ENCODE data around the gene SLC2A8.

SLC2A8 gene

DNA sequence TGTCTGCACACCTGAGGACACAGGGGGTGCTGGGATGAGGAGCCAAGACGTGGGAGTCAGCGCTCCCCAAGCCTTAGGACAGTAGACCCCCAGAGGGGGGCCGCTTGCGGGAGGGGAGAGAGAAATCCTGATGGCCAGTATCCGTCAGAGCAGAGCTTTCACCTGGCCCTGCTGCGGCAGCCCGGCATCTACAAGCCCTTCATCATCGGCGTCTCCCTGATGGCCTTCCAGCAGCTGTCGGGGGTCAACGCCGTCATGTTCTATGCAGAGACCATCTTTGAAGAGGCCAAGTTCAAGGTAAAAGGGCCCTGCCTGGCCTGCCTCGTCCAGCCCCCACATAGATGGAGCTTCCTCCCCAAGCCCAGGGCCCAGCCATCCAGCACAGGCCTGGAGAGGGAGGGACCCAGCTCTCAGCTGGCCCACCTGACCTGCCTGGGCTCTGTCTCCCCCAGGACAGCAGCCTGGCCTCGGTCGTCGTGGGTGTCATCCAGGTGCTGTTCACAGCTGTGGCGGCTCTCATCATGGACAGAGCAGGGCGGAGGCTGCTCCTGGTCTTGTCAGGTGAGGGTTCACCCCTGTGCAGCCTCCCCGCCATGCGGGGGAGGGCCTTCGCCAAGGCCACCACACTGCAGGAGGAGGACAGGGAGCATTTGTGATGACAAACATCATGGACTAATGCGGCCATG is 6.7 kb downstream of the SLC2A8 start:
- no peaks in the 10 kb centered on the region for H3K27me3 ChIP-seq (ENCODE audit: insufficient read depth, low read length)
- no peaks in the 10 kb centered on the region for H3K4me1 ChIP-seq (ENCODE audit: control insufficient read depth, insufficient read depth, low read length, unreplicated experiment)
- no peaks in the 10 kb centered on the region for H3K36me3 ChIP-seq (ENCODE audit: insufficient read depth, low read length)
- H2AFZ ChIP-seq (ENCODE audit: low read length, unreplicated experiment): no peak overlapping the region
- H3K79me2 ChIP-seq (ENCODE audit: control insufficient read depth, insufficient read depth, low read length, unreplicated experiment): no peaks in the 10 kb centered on the region
- H3K4me3 ChIP-seq (ENCODE audit: low read depth, low read length): no peak overlapping the region
- H3K27ac ChIP-seq (ENCODE audit: low read depth, low read length): no peak overlapping the region

DNA sequence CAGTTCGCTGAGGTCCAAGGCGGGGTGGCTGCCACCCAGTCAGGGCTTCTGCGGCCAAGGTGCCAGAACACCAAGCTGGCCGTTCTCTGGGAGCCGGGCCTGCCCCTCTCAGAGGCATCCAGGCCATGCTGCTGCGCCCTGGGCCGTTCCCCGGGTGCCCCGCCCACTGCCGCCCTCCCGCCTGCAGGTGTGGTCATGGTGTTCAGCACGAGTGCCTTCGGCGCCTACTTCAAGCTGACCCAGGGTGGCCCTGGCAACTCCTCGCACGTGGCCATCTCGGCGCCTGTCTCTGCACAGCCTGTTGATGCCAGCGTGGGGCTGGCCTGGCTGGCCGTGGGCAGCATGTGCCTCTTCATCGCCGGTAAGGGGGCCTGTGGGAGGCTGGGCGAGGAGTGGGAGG is 7.7 kb downstream of the SLC2A8 start:
- no peaks in the 10 kb centered on the region for H3K4me1 ChIP-seq (ENCODE audit: control insufficient read depth, insufficient read depth, low read length, unreplicated experiment)
- H3K79me2 ChIP-seq (ENCODE audit: control insufficient read depth, insufficient read depth, low read length, unreplicated experiment): no peaks in the 10 kb centered on the region
- H3K36me3 ChIP-seq (ENCODE audit: insufficient read depth, low read length): no peaks in the 10 kb centered on the region
- no peaks in the 10 kb centered on the region for H3K27me3 ChIP-seq (ENCODE audit: insufficient read depth, low read length)
- no peak overlapping the region for H3K4me3 ChIP-seq (ENCODE audit: low read depth, low read length)
- H2AFZ ChIP-seq (ENCODE audit: low read length, unreplicated experiment): no peak overlapping the region
- H3K27ac ChIP-seq (ENCODE audit: low read depth, low read length): no peak overlapping the region

DNA sequence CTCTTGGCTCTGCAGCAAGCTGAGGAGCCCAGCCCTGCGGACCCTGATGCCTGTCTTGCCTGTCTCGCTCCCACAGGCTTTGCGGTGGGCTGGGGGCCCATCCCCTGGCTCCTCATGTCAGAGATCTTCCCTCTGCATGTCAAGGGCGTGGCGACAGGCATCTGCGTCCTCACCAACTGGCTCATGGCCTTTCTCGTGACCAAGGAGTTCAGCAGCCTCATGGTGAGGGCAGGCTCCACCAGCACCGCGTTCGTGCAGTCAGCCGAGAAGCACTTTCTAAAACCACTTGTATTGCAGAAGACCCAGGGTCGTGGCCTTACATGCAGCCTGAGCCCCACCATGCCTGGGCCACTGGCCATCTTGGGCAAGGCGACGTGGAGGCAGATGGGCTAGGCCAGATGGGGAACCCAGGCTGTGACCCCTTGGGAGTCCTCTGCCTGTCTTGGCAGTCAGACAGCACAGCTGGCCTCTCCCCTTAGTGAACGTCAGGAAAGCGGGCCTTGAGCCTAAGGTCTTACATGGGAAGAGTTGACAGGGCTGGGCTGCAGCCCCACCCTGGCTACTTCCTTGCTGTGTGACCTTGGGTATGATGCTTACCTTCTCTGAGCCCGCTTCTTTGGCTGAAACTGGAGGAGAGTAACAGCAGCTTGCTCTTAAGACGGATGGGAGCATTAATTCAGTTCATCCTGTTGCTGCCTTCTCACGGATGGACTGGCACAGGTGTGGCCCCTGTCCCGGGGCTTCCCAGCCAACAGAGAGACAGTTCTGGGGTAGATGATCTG is 8.6 kb downstream of the SLC2A8 start:
- Histone ChIP-seq H3K27me3 (ENCODE audit: insufficient read depth, low read length) (no peaks in the 10 kb centered on the region), H3K79me2 (ENCODE audit: control insufficient read depth, insufficient read depth, low read length, unreplicated experiment) (no peaks in the 10 kb centered on the region), H3K36me3 (ENCODE audit: insufficient read depth, low read length) (no peaks in the 10 kb centered on the region), H3K4me1 (ENCODE audit: control insufficient read depth, insufficient read depth, low read length, unreplicated experiment) (no peaks in the 10 kb centered on the region), H3K4me3 (ENCODE audit: low read depth, low read length) (no peak overlapping the region), H2AFZ (ENCODE audit: low read length, unreplicated experiment) (no peak overlapping the region), H3K27ac (ENCODE audit: low read depth, low read length) (no peak overlapping the region)

DNA sequence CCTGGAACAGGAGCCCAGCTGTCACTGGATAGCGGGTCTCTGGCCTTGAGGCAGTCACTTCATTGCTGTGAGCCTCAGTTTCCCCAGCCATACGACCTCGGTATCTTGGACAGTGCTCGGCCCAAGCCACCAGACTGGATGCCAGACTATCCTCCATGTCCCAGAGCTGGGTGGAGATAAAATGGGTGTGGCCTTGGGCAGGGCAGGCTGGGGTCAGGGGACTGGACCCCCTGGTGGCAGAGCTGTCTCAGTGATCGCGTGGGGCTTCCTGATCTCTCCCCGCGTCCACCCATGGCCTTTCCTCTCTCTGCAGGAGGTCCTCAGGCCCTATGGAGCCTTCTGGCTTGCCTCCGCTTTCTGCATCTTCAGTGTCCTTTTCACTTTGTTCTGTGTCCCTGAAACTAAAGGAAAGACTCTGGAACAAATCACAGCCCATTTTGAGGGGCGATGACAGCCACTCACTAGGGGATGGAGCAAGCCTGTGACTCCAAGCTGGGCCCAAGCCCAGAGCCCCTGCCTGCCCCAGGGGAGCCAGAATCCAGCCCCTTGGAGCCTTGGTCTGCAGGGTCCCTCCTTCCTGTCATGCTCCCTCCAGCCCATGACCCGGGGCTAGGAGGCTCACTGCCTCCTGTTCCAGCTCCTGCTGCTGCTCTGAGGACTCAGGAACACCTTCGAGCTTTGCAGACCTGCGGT is 10.0 kb downstream of the SLC2A8 start:
- Histone ChIP-seq H3K36me3 (ENCODE audit: insufficient read depth, low read length) (no peaks in the 10 kb centered on the region), H2AFZ (ENCODE audit: low read length, unreplicated experiment) (no peak overlapping the region), H3K4me3 (ENCODE audit: low read depth, low read length) (no peak overlapping the region), H3K4me1 (ENCODE audit: control insufficient read depth, insufficient read depth, low read length, unreplicated experiment) (no peaks in the 10 kb centered on the region), H3K27me3 (ENCODE audit: insufficient read depth, low read length) (no peaks in the 10 kb centered on the region), H3K27ac (ENCODE audit: low read depth, low read length) (no peak overlapping the region), H3K79me2 (ENCODE audit: control insufficient read depth, insufficient read depth, low read length, unreplicated experiment) (no peaks in the 10 kb centered on the region)

DNA sequence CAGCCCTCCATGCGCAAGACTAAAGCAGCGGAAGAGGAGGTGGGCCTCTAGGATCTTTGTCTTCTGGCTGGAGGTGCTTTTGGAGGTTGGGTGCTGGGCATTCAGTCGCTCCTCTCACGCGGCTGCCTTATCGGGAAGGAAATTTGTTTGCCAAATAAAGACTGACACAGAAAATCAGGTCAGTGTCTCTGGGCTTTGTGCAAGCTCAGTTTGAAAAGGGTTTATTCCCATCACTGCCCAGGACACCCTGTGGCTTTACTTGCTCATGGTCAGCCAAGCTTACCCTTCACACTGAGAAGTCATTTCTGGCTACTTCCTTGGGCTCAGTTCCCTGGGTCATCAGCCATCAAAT is 10.5 kb downstream of the SLC2A8 start:
- Histone ChIP-seq H3K36me3 (ENCODE audit: insufficient read depth, low read length) (no peaks in the 10 kb centered on the region), H3K4me3 (ENCODE audit: low read depth, low read length) (no peak overlapping the region), H2AFZ (ENCODE audit: low read length, unreplicated experiment) (no peak overlapping the region), H3K27ac (ENCODE audit: low read depth, low read length) (no peak overlapping the region), H3K4me1 (ENCODE audit: control insufficient read depth, insufficient read depth, low read length, unreplicated experiment) (no peaks in the 10 kb centered on the region), H3K79me2 (ENCODE audit: control insufficient read depth, insufficient read depth, low read length, unreplicated experiment) (no peaks in the 10 kb centered on the region), H3K27me3 (ENCODE audit: insufficient read depth, low read length) (no peaks in the 10 kb centered on the region)

DNA sequence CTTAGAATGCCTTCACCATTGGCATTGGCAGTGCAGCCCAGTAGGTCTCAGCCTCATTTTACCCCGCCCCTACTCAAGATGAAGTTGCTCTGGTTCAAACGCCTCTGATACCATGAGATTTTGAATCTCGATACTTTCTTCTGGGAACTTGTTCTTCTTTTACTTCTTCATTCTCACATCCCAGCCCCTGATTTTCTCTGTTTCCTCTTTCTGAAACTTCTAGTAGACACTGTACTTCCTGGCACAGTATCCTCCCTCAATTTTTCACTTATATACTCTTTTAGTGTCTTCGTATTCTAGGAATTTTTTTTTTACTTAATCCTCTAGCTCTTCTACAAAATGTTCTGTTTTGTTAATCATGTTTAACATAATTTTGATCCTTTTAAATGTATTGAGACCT is 14.2 kb downstream of the SLC2A8 start:
- no peak overlapping the region for H3K4me3 ChIP-seq (ENCODE audit: low read depth, low read length)
- H3K79me2 ChIP-seq (ENCODE audit: control insufficient read depth, insufficient read depth, low read length, unreplicated experiment): no peaks in the 10 kb centered on the region
- H3K27ac ChIP-seq (ENCODE audit: low read depth, low read length): no peak overlapping the region
- no peaks in the 10 kb centered on the region for H3K4me1 ChIP-seq (ENCODE audit: control insufficient read depth, insufficient read depth, low read length, unreplicated experiment)
- no peaks in the 10 kb centered on the region for H3K36me3 ChIP-seq (ENCODE audit: insufficient read depth, low read length)
- no peak overlapping the region for H2AFZ ChIP-seq (ENCODE audit: low read length, unreplicated experiment)
- no peaks in the 10 kb centered on the region for H3K27me3 ChIP-seq (ENCODE audit: insufficient read depth, low read length)

DNA sequence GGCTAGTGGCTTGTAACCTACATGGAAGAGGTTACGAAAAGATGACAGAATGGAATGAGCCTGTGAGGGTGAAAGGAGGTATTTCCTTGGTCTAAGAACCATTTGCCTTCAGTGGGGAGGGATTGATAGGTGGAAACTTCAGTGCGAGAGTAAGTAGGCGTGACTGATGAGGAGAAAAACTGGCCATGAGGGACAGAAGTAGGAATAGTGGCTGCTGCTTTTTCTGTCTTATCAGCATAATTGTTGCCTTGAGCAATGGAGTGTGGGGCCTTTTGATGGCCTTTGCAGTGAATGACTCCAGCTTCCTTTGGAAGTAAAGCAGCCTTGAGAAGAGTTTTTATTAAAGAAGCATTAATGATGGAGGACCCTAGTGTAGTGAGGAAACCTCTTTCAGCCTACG is 18.2 kb downstream of the SLC2A8 start:
- Histone ChIP-seq H3K4me3 (ENCODE audit: low read depth, low read length) (no peak overlapping the region), H2AFZ (ENCODE audit: low read length, unreplicated experiment) (no peak overlapping the region), H3K27me3 (ENCODE audit: insufficient read depth, low read length) (no peaks in the 10 kb centered on the region), H3K4me1 (ENCODE audit: control insufficient read depth, insufficient read depth, low read length, unreplicated experiment) (no peaks in the 10 kb centered on the region), H3K27ac (ENCODE audit: low read depth, low read length) (no peak overlapping the region), H3K36me3 (ENCODE audit: insufficient read depth, low read length) (no peaks in the 10 kb centered on the region), H3K79me2 (ENCODE audit: control insufficient read depth, insufficient read depth, low read length, unreplicated experiment) (no peaks in the 10 kb centered on the region)

DNA sequence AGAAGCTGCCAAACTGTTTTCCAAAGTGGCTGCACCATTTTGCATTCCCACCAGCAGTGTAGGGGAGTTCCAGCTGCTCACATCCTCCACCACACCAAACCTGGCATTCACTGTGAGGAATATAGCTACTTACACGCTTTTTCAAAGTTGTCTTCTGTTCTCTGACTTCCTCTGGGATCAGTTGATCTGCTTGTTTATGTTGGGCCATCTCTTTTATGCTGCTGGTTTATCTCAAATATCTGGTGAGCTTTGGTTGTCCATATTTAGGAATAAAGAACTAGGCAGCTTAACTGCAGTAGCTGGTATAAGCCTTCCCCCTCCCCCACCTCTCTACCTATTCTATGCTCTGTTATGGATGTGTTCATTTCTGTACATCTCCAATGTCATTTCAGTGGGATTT is 18.7 kb downstream of the SLC2A8 start:
- Histone ChIP-seq H3K27me3 (ENCODE audit: insufficient read depth, low read length) (no peaks in the 10 kb centered on the region), H3K27ac (ENCODE audit: low read depth, low read length) (no peak overlapping the region), H2AFZ (ENCODE audit: low read length, unreplicated experiment) (no peak overlapping the region), H3K4me1 (ENCODE audit: control insufficient read depth, insufficient read depth, low read length, unreplicated experiment) (no peaks in the 10 kb centered on the region), H3K79me2 (ENCODE audit: control insufficient read depth, insufficient read depth, low read length, unreplicated experiment) (no peaks in the 10 kb centered on the region), H3K36me3 (ENCODE audit: insufficient read depth, low read length) (no peaks in the 10 kb centered on the region), H3K4me3 (ENCODE audit: low read depth, low read length) (no peak overlapping the region)

DNA sequence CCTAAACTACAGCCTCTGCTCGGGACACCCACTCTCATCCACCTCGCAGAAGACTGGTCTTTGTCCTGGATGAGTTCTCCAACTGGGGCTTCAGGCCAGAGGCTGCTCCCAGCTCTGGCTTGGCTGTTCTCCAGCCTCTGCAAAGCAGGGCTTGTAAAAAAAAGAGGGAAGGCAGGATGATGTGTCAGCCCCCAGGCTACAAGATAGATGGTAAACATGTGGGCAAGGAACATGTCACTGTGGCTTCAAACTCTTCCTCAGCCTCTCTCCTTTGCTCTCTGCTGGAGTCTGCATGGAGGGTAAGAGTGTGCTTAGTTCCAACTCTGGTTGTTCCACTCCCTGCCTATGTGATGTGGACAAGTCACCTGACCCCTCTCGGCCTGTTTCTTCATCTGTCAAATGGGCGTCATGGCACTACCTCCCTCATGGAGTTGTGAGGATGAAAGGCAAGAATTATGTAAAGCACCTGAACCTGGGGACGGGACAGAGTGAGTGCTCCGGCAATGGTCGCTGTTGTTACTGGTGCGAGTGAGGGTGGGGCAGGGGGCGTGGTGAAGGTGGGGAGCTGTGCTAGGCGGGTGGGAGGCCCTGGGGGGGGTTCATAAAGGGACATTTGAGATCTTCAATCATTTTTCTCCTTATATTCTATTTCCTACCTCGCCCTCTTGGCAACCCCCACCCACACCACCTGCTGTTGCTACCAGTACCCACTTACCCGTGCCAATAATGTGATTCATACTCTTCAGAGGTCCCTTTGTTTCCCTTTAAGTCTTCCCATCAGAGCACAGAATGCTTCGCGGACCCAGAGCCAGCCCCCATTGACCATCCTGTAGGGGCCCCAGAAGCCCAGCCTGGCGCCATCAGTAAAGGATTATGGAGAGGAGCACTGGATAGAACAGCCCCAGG is 20.4 kb downstream of the SLC2A8 start:
- Histone ChIP-seq H3K79me2 (ENCODE audit: control insufficient read depth, insufficient read depth, low read length, unreplicated experiment) (peaks cover 3% of the 10 kb centered on the region), H2AFZ (ENCODE audit: low read length, unreplicated experiment) (no peak overlapping the region), H3K27ac (ENCODE audit: low read depth, low read length) (no peak overlapping the region), H3K4me3 (ENCODE audit: low read depth, low read length) (no peak overlapping the region), H3K4me1 (ENCODE audit: control insufficient read depth, insufficient read depth, low read length, unreplicated experiment) (no peaks in the 10 kb centered on the region), H3K27me3 (ENCODE audit: insufficient read depth, low read length) (no peaks in the 10 kb centered on the region), H3K36me3 (ENCODE audit: insufficient read depth, low read length) (no peaks in the 10 kb centered on the region)

DNA sequence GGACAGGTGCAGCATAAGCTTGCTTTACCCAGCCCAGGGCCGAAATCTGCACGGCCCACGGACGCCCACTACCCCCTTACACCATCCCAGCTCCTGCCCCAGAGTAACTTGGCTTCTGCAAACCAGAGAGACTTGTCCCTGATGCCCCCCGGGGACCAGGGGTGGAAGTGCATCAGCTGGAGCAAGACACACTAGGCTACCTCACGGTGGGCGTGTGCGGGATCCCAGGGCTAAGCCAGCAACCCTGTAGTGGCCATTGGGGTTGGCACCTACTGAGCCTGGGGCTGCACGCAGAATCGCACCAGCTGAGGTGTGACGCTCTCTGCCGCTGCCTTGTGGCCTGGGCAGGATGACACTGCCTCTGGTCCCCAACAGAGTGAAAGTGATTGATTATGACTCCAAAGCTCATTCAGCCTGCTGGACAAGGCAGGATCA is 21.1 kb downstream of the SLC2A8 start:
- peaks cover 10% of the 10 kb centered on the region for H3K79me2 ChIP-seq (ENCODE audit: control insufficient read depth, insufficient read depth, low read length, unreplicated experiment)
- no peak overlapping the region for H3K27ac ChIP-seq (ENCODE audit: low read depth, low read length)
- peaks cover 7% of the 10 kb centered on the region for H3K4me1 ChIP-seq (ENCODE audit: control insufficient read depth, insufficient read depth, low read length, unreplicated experiment)
- H3K27me3 ChIP-seq (ENCODE audit: insufficient read depth, low read length): no peaks in the 10 kb centered on the region
- no peak overlapping the region for H3K4me3 ChIP-seq (ENCODE audit: low read depth, low read length)
- H3K36me3 ChIP-seq (ENCODE audit: insufficient read depth, low read length): no peaks in the 10 kb centered on the region
- H2AFZ ChIP-seq (ENCODE audit: low read length, unreplicated experiment): no peak overlapping the region
